HG02840 (cell line): ENCODE results near the gene LRFN2.

Experiments
- ATAC-seq: cut with Tn5 transposase; IDR thresholded peaks from one replicate; pipeline ENCODE4 v1.9.1; 2021; ENCODE audit warnings: mild to moderate bottlenecking, moderate library complexity, moderate number of reproducible peaks; ENCODE audit not compliant: unreplicated experiment, low FRiP score

Gene LRFN2

DNA sequence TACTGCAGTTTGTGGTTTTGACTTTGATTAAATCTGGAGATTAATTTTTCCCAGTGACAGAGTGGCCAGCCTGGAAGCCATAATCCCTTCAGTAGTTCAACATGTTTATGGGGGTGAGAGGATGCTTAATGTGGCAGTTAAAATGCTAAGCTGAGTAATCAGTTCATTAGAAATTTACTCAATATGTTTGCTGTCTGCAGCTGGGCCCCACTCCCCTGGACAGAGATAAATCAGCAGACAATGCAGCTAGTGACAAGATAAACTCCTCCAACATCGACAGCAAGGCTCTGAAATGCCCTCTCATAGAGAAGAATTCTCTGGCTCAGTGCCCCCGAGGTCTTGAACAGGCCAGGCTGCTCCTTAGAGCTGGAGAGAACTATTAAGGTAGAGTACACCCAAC, 101.9 kb downstream of the LRFN2 start:
- no peak for ATAC-seq

DNA sequence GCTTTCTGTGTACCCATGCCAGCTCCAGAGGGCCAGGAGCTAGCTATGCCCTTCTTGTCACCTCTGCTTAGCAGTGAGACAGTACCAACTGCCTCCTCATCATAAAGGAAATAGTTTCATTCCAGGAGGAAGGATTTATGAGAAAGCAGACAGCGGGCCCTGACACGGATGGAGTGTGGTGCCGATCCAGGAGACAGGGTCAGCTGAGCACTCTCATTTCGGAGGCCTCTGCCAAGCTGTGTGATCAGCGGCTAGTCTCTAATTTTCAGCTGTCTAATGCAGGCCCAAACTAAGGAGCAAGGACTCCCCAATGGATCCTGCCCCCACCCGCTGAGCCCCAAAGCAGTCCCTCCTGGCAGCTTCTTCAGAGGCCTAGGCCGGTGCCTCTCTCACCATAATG, 103.1 kb downstream of the LRFN2 start:
- no peak for ATAC-seq

DNA sequence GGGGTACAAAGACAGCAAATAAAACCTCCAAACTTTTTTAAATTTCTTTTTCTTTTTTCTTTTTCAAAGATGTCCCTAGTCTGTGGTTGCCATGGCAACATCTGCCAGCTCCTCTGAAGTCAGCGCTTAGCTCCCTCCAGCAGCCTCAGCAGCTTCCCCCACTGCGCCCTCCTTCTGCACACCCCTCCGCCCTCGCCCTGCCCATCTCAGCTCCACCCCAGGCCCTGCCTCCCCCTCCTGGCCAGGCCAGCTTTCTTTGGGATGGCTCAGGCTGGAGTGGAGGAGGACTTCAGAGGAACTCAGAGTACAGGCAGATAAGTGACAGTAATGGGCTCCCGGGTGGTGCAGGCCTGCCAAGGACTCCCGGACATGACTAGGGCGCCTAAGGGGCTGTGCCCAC, 104.6 kb downstream of the LRFN2 start:
- no peak for ATAC-seq

DNA sequence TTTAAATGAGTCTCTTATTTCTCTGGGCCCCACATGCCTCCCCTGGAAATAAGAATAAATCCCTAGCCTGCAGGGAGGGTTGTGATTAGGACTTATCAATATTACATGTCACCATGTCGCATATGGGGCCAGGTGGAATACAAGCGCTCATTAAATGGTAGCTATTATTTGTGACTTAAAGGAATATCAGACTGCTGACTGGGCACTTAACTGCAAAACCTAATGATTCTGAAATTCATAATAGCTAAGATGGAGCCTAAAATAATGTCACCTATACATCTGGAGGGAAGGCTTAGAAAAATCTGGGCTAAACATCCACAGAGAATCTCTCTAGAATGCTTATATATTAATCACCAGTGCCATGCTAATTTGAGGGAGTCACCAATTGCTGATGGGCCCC, 106.5 kb downstream of the LRFN2 start:
- no peak for ATAC-seq

DNA sequence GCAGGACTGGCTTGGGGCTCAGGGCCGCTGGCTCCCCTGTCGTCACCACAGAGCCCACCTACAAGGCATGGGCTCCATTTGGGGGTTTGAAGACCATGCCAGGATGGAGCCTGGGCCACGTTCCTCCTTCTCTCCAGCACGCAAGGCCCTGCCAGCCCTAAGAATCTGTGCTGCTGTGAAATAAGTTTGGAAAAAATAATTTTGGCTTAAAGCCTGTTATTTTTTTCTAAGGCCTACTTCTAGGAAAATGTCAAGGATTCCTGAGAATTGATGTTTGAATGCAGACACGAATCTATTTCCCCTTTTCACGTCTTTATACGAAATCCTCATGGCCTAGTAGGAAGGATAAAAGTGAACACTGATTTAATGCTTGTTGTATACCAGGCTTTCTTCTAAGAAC, 107.5 kb downstream of the LRFN2 start:
- no peak for ATAC-seq

DNA sequence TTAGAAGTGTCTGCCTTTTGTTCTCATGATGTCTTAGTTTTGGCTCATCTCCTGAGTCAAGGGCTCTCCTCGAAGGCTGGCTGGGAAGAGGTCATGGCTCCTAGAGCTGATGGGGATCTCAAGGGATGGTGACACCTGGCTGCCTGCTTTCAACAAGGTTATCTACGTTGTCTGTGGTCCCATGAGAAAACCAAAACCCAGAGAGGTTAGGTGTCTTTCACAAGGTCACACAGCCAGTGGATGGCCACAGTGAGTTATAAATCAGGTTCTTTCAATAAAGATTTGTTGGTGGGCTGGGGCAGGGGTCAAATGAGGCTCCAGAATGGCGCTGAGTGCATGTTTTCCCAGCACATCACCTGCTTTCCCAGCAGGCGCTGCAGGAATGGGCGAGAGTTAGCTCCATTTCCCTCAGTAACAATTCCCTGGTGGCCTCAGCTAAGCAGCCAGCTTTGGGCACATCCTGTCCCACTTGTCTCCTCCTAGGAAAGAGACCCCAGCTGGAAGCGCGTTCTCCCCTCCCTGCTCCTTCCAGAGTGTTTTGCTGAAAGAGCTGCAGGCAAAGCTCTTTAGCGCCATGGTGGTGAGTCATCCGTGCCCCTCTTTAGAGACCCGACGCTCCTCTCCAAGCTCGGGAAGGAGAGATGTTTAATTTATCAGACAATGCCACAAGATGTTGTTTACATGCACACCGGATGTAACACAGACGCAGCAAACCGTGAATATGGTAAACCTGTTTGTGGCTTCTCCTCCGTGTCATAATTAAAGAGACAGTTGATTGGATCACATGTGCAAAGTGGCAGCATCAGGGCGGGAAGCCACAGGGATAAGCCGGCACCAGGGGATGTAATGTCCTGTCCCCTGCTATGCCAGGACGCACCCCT, 109.7 kb downstream of the LRFN2 start:
- no peak for ATAC-seq

DNA sequence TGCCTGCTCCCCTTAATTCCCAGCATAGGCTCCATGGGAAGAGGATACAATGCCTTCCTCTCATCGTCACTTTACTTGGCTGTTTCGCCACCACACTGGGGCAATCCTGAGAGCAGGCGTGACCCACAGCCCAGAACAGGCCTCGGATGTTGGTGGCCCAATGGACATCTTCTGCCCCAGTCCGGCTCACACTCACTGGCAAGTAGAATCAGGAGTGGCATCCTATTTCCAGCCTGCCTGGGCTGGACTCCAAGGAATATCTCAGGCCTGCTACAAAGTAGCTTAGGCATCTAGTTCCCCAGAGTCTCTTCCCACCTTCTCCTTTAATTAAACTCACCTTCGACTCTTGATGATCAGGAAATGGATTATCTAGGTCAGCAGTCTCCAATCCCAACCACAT, 110.5 kb downstream of the LRFN2 start:
- no peak for ATAC-seq

DNA sequence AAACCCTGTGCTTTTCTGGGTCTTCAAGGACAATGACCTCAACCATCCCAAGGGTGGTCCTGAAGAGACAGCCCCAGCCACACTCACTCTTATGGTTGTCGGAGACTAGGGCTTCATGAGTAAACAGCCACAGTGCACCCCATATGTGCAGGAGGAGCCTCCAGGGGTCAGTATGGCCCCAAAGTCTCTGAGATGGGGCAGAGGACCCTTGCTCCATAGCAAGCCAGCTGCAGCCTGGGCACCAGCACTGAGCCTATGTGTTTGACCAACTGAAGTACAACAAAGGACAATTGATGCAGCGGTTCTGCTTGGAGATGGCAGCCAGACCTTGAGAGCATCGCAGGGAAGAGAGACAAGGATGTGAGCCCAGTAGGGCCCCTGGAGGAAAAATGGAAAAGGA, 112.2 kb downstream of the LRFN2 start:
- ATAC-seq = no peak

DNA sequence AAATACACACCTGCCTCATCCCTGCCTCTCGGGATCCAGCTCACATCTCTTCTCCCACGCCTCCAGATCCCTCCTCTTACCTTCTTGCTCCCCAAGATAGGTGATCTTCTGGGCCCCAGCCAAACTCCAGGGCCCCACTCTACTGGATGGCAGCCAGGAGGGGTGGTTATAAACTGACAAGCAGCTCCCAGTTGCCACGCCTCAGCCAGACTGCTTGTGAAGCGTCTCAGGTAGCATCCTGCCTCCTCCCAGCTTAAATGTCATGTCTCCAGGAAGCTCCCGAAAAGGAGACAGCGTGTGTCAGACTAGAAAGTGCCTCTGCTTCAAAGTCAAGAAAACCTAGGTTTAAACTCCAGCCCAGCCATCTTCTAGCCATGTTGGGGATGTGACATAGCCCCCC, 114.1 kb downstream of the LRFN2 start:
- no peak for ATAC-seq

DNA sequence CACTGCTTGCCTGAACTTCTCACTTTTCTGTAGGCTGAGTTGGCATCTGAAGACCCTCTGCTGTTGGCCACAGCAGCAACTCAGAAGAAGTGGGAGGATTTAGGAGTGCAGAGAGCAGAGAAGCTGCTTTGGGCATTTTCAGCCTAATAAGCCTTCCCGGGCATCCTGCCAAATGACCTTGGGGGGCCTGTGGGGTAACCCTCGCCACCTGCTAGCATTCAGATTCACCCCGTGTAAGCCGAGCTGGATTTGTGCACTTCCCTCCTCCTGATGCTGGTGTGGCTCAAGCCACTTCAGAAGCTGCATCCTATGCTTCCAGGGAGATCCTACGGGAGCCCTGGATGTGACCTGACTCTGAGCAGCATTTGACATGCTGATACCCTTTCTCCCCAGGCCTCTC, 114.8 kb downstream of the LRFN2 start:
- no peak for ATAC-seq

DNA sequence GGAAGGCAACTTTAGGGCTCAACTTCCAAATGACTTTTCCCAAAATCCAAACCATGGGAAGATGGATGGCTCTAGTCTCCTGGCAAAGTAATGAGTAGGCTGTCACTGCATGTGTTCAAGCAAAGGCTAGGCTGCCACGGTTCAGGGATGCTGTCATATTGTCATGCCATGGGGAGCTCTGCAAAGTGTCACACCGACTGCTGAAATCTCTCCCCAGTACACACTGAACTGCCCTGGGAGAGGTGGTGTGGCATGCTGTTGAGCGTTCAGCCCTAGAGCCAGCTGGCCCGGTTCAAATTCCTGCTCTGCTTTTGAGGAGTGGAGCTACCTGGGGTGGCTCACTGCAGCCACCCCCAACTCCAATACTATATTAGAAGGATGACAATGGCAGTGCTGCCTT, 115.9 kb downstream of the LRFN2 start:
- ATAC-seq = no peak

DNA sequence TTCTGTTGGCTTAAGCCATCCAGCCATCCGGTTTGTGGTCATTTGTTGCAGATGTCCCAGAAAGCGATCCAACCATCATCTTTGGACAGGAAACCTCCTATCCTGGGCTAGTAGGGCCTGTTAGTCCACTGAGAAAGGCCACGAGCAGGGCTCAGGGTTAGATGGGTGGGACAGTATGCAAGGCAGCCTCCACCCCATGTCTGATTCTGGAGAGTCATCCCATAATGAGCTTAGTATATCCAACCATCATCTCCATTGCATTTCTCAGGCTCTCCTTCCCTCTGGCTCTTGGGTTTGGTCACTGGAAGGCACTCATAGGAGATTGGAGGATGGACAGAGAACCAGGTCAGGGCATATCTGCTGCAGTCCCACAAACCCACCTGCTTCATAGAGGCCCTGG, 117.8 kb downstream of the LRFN2 start:
- no peak for ATAC-seq

DNA sequence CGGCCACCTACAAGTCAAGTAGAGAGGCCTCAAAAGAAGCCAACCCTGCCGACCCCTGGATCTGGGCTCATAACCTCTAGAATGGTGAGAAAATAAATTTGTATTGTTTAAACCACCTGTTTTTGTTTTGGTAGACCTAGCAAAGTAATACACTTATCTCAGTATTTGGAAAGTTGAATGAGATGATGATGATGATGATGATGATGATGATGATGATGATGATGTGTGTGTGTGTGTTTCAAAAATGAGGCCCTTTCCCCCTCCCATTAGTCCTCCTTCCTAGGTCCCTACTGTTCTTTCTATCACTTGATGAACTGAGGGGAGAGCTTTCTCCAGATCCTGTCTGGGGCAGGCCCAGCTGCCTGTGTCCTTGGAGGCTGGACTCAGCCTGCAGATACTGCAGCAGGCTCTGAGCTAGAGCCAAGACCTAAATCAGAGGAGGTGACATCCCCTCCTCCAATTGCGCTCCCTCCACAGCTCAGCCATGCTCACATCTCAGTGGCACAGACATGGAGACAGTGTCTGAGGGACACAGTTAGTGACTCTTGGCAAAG, 120.1 kb downstream of the LRFN2 start:
- no peak for ATAC-seq

DNA sequence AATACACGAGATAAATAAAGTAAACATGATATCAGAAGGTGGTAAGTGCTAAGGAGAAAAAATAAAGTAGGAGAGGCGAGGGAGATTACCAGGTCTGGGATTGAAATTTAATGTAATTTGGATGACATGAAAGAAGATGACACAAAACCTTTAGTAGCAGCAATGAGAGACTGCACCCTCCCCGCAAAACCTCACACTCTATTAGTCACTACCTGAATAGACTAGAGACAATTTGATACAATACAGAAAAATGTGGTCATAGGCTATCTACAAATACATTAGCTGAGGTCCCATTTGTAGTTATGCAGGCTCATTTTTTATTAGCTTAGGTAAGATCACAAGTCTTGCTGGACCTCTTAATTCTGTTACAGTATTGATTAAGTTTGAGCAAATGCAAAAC, 125.5 kb downstream of the LRFN2 start:
- no peak for ATAC-seq

DNA sequence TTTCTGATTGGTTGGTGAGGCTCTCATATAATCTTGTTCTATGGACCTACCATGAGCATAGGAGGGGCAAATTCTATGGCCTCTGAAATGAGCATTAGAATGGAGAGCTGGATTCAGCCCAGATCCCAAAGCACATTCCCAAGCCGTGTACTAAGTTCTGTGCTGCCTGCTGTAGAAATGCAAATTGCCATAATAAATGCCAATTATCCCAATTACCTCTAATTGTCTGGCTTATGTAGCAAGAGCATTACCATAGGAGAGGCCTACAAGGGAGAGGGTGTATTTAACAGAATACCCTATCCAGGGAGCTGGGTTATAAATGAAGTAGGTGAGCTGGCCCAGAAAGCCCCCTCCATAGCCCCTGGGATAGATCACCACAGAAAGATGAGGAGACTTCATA, 126.8 kb downstream of the LRFN2 start:
- ATAC-seq = no peak

DNA sequence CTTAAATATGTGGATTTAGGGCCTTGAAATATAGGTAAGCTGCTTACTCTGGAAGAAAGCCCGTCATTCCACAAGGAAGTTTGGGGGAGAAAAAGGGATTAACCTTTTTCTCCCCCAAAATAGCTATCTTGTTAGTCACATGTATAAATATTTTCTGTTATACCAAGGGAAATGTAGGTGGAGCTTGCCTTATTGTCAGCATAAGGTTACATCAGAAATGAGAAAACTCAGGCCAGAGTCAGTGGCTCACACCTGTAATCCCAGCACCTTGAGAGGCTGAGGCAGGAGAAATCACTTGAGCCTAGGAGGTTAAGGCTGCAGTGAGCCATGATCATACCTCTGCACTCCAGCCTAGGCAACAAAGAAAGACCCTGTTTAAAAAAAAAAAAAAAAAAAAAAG, 129.9 kb downstream of the LRFN2 start:
- no peak for ATAC-seq

DNA sequence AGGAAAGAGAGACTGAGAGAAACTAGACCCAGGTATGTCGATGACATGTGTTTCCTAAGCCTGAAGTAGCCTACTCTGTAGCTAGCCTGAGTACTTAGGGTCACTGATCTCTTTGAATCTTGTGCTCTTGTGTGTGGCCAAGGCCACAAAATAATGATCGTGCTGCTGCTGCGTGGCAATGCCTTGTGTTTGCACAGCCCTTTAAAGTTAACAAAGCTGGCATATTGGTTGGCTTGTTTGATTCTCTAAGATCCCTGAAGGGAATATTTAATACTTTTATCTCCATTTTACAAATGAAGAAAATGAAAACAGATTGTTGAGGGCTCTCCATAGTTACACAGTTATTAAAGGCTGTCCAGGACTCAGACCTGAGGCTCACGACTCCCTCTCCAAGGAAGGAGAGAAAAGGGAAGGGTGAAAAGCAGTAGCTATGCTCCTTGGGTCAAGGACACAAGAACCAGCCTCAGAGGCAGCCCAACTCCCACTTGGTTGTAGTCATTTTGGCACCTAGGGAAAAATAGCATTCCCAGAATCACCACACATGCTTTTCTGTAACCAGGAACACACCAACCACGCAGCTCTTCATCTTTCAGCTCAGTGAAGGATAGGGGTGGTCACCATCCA, 130.7 kb downstream of the LRFN2 start:
- no peak for ATAC-seq

DNA sequence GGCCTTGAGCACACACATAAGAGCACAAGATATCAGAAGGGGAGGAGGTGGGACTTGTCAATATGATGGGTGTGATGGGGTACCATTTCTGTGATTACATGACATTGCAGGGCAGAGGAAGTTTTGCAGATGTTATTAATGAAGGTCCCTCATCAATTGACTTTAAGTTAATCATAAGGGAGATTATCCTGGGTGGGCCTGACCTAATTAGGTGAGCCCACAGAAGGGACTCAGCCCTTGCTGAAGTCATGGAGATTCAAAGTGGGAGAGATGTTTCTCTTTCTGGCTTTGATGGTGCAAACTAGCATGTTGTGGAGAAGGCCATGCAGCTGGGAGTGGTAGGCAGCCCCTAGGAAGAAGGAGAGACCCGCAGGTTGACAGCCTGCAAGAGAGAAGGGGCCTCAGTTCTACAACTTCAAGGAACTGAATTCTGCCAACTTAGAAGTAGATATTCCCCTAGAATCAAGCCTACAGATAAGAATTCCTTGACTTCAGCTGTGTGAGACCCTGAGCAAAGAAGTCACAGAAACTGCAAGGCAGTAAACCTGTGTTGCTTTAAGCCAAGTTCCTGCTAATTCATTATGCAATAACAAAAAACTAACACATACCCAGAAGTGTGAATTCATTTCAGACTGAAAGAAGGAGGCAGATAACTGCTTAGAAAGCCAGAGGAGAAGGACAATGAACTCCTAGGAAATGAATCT, 131.3 kb downstream of the LRFN2 start:
- ATAC-seq = no peak

DNA sequence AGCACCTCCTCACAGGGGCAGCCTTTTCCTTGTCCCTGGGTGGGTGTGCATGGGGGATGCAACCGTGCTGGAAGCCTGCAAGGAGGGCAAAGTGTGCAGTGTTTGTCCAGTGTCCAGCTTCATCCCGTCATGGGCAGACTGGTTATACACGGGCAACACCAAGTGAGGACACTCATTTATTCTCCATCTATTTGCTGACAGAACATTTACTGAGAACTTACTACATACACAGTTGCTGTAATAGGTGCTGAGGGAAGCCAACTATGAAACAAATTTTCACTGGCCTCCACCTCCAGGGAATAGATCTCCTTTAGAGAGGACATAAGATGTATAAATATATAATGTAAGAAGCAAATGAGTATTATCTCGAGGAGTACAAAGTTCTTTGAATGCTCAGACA, 136.7 kb downstream of the LRFN2 start:
- no peak for ATAC-seq

DNA sequence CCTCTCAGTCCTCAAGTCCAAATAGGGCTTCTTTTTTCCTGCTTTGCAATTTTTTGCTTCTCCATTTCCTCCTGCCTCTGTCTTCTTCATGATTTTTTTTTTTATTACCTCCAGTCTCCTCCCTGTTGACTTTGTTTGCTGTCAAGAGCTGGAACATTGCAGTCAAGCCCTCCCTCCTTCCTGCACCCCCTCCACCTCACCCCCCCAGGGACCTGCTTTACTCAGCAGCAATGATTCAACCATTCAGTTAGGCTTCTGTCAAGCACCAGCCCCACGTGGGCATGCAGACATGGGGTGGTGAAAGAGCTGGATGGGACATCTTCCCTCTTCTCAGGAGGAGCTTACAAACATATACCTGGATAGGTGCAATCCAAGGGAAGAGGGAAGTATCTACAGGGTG, 142.4 kb downstream of the LRFN2 start:
- ATAC-seq = no peak

DNA sequence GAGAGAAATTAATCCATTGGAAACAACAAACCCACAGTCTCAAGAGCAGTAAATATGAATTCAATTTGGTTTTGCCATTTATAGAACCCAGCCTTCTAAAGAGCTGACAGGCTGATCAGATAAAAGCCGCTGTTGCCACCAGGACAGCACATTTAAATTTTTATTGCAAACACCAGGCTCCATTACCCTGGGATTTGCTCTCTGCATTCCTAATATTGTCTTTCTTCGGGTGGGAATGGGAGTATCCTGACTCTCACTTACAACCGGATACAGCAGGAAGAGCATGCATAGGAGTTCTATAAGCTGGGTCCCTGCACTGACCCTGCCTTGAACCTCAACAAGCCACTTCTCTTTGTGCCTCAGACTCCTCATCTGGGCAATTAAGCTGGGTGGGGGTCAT, 142.9 kb downstream of the LRFN2 start:
- ATAC-seq = no peak
